Posterior vena cava (tissue), 2 donors: ENCODE measurements around the gene PTPRD. TPM values are rescaled to one million over a fixed set of nuclear protein-coding genes. Genes with fewer than 3 reads are reported as not detected.

Source experiments
- DNase-seq: peaks from one replicate; pipeline ENCODE4 v3.0.0-alpha.2; 2020; ENCODE audit warnings: low spot score
- intact Hi-C, 2 donors: fragments of 100-400 bp; cut with DNase I; formaldehyde crosslinking; loops; one replicate each; pipeline versions ENCODE4 v1.14.1 to v1.14.2; 2022 to 2023
- total RNA-seq, 2 donors: library from RNA; stranded (reverse); fragmentation: NEBNext Ultra II Directional; extraction: Animal tissue kit (Norgen Biotek cat#: 25700); gene quantifications; one replicate each; pipeline ENCODE4 v1.2.1, GENCODE V29; 2021
- donor health status: DM: yes; HTN: yes; CAD: no.
- donor health status: DM: yes; HTN: yes; CAD: no.

The PTPRD gene
- total RNA-seq, 2 donors from 2014 or later, result 21.4 to 51.2 TPM

DNA sequence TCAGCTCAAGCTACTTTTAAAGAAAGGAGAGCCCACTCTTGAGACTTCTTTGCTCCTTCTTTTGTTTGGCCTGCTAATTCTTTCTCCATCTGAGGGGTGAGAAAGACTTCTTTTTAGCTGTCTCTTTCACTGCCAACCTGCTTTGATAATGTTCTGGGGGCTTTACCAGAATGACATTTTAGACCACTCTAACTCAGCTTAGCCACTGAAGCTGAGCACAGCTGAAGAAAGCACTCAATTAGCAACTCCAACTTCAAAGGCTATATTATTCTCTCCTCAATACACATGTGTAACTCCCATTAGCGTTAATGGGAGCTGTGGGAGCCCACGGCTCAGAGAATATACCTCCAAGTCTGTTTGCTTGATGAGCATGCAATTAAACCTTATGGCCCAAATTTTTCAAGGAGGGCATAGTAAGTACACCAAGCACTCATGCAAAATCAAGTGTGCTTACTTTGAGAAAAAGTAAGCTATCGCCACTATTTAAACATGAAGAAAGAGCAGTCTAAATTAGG, 1997.8 kb downstream of the PTPRD start:
- intact Hi-C loops, result no loop called here

DNA sequence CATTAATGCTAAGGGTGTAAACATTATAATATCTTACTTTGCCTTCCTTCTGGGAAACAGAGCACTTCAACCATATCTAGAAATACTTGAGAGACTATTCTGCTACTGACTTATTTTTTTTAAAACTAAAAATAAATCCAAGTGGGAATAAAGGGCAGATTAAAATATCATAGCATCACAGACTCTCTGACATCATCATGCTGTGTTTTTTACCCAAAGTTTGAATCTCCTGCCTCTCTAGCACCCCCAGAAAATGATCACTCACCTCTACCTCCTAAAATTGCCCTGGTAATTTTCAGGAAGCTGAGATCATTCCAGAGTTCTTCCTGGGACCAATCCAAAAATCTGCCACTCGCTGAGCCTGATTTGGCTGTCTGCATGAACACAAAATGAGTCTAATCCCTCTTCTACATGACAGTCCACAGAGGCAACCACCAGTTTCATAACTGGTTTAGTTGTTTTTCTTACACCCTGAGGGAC, 1999.4 kb downstream of the PTPRD start:
- DNase-seq, result no peak
- intact Hi-C loops, result no loop called here

More for the DNA sequence above, 1997.8 kb downstream of the PTPRD start:
- no peak for DNase-seq

DNA sequence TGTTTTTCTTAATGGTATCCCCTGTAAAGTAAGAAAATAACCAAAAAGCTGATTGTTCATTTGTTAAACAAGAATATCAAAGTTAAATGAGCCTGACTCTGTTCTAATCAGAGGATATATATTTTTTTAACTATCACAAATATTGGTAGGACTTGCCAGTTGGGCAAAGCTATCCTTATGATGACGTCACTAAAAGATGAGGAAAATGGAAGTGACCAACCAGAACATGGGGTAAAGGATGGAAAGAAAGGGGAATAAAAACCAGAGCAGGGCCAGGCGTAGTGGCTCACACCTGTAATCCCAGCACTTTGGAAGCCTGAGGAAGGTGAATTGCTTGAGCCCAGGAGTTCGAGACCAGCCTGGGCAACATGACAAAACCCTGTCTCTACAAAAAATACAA, 2001.6 kb downstream of the PTPRD start:
- intact Hi-C loops, result no loop called here

DNA sequence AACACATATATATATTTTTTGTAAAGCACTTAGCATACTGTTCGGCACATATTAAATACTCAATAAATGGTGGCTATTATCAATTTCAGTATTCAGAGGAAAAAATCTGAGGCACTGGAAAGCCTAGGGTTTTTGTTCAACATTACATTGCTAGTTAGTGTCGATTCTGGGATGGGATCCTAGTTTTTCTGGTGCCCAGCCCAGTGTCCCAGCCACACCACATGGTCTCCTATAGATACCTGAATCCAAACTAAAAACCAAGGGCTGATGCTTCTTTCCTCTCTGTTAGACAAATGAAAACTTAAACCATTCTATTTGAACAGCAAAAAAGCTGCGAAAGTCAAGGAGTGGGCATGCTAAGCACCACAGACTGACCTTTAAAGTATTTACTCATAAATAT, 2002.5 kb downstream of the PTPRD start:
- intact Hi-C loops, result no loop called here

More for the DNA sequence above, 2001.6 kb downstream of the PTPRD start:
- DNase-seq, result no peak

DNA sequence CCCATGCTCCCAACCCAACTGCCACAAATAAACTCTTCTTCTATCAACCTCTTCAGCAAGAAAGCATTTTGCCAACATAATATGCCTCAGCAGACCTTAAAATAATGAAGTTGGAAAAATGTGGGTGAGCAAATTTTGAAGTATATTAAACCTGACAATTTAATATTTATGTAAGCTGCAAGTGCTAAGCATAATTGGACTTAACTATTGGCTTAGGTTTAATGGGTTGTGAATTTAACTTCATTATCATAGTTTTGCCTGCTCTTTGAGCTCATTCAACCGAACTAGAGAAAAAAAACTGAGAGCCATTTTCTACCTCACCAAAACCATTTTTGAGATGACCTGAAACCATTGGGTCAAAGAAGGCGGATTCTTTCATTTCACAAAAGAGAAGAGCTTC, 2007.7 kb downstream of the PTPRD start:
- no peak for DNase-seq
- intact Hi-C loops, result no loop called here

More for the DNA sequence above, 2002.5 kb downstream of the PTPRD start:
- DNase-seq, result no peak

DNA sequence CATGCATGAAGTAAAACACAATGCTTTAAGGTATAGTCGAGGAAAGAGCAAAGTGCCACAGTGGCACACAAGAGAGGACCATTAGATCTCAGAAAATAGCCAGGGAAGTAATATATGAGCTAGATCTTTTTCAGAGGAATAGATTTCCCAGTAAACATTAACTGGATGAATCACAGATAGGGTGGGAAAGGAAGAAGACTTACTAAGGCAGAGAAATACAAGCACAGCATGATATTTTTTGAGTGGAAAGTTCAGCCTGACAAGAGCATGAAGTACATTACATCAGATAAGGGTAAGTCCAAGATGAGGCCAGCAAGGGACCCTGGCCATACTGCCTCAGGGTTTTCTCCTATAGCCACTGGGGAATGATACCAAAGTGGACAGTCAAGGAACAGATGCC, 2008.6 kb downstream of the PTPRD start:
- DNase-seq, result no peak
- intact Hi-C loops, result no loop called here

DNA sequence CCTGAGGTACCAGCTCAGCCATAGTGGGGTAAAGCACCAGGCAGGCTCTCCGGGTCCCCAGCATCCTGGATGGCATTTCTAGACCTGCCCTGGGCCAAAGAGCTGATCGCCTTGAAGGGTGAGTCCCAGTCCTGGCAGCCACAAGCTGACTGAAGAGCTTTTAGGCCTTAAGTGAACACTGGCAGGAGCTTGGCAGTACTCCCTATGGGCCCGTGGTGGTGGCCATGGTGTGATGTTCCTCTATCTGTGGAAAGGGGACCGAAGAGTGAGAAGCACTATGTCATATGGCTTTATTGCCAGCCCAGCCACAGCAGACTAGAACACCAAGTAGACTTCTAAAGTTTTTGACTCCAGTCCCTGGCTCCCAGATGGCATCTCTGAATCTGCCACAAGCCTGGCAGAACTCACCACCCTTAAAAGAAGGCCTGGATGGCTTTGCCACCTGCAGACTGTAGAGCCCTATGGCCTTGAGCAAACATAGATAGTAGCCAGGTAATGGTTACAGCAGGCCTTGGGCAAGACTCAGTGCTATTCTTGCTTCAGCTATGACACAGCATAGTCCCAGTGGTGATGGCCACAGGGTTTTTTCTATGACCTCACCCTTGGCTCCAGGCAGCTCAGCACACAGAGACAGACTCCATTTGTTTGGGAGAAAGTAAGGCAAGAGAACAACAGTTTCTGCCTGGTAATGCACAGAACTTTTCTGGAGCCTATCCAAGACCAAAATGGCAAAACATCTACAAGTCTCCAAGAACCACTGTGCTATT, 2011.7 kb downstream of the PTPRD start:
- DNase-seq, result peak; percentile 55
- intact Hi-C loops, result no loop called here

DNA sequence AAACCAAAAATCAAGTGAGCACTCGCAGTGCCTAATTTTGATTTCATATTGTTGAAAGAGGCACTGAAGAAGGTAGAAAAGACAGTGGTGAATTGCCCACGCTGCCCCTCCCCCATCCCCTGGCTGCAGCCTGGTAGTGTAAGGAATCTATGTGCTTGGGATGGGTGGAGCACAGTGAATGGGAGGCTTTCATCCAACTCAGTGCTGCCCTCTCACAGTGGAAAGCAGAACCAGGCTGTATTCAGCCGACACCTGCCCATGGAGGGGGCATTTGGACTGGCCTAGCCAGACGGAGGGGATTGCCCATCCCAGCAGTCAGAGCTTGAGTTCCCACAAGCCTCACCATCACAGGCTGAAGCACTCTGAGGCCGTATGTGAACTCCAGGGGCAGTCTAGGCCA, 2012.9 kb downstream of the PTPRD start:
- intact Hi-C loops, result no loop called here
- peak; percentile 56 for DNase-seq

DNA sequence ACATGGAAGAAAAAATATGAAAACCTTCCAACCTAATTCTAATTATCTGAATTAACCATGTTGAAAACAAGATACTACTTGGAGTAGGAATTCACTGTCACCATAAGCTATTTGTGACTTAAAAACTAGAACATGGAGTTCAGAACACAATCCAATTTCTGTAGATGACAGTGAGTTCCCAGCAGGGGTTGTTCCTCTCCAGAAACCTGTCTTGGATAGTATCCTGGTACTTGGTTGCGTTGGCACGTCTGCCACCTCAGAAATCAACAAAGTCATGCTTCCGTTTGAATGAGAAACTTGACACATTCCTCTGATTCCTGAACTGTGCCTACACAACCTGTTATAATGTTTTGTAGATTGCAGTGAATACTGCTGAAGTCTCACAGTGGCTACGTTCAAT, 2023.3 kb downstream of the PTPRD start:
- no peak for DNase-seq
- intact Hi-C loops, result no loop called here

DNA sequence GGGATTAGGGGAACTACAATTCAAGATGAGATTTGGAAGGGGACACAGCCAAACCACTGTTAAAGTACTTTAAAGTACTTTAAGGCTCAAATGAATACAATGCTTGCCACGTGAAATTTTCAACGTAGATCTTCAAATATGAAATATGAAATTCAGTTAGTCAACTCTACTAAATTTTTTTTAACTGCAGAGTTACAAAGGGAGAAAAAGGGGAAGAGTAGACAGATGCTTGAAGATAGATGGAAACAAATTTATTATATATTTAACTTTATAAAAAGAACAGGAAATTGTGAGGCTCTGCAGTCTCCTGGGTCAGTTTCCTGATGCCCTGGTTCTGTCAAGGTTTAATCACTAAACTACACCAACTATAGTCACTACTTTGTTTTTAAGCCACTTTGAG, 2027.8 kb downstream of the PTPRD start:
- intact Hi-C loops, result no loop called here

DNA sequence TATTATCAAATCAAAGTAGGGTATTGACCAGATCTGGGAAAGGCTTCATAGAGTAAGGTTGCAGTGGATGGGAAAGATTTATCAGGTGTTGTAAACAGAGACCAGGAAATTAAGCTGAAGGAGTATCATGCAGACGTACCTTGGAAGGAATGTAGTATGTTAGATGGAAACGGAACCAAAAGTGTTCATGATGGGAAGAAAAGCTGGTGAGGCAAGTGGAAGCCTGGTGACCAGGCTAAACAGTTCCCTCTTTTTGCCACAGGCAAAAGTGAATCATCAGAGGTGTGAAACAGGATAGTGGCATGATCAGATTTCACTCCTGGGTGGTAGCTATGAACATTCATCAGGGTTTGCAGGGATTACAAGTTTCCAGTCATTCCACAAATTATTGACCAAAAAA, 2033.1 kb downstream of the PTPRD start:
- intact Hi-C loops, result no loop called here
- no peak for DNase-seq

More for the DNA sequence above, 2027.8 kb downstream of the PTPRD start:
- DNase-seq, result no peak

DNA sequence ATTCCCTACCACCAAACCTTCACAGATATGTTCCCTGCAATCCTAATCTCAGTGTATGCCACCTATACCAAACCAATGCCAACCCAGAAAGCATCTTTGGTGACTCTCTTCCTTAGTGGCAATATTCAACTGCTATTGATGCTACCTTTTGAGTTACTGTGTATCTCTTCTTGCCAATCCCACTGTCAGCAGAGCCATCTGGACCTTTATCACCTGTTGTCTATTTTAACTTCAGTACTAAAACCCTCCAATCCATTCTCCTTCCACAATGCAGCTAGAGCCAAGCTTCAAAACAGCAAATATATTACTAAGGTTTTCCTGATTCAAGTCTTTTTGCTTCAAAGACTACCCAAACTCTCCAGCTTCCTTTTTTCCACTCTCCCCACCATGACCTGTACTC, 2036.1 kb downstream of the PTPRD start:
- DNase-seq, result no peak
- intact Hi-C loops, result no loop called here

DNA sequence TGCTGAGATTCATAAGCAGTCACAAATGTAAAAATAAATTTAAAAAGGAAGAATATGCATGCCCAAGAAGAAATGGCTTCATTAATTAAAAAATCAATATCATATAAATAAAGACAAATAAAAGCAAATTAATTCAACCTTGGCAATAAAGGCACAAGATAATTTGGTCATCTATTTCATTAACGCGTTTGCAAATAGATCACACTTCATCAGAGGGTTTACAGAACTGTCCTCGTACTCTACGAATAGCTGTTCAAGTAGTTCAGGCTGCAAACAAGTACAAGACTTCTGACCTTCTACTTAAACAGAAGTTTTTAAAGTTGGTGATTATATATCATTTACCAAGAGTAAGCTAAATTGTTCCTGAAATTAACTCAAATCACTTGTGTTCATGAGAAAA, 2038.0 kb downstream of the PTPRD start:
- DNase-seq, result no peak
- intact Hi-C loops, result no loop called here

DNA sequence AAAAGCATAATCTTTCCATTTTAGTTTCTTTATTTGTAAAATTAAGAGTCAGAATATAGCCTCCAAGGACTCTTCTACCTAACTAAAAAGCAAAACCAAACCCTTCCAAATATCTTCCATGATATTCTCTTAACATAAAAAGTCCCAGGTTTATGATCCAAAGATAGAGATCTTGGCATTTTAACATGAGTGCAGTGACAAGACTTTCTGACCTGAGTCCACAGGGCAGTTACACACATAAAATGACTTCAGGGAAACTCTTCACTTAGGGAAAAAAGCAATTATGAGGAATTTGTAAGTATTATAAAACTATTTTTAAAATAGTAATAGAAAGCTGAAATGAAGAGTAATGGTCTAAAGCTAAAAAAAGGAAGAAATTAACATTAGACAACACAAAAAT, 2040.6 kb downstream of the PTPRD start:
- intact Hi-C loops, result no loop called here
- DNase-seq, result no peak

DNA sequence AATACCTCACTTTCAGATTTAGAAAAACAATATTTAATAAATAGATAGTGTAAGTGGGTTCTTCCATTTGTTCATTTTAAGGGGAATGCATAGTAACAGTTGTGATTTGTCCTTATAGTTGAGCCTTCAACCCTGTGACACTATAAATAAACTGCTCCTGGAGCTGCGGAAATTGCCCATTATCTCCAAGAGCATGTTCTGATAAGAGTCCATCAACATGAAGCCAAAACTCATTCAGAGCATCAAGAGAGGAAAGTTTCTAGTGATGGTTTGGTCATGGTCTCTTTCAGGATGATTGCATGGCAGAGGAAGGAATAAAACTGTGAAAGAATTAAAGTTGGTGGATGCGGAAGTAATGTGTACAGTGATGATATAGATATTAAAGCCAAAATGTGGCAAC, 2041.2 kb downstream of the PTPRD start:
- DNase-seq, result no peak
- intact Hi-C loops, result no loop called here

DNA sequence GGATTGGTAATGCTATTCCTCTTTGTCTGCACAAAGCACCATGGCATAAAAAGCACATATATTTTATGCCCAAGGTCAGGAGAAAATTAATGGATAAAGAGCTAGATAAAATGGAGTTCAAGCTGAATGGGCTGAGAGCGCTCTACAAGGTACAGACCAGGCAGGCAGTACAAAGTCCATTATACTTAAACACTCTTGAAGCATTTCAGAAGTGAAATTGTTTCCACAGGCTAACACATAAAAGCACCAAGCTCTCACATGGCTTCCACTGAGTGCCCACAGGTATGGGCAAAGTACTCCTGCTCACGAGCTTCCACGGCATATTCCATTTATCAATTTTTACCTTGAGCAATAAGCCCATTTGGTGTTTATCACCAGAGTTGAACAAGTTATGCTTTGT, 2042.0 kb downstream of the PTPRD start:
- DNase-seq, result no peak
- intact Hi-C loops, result no loop called here

DNA sequence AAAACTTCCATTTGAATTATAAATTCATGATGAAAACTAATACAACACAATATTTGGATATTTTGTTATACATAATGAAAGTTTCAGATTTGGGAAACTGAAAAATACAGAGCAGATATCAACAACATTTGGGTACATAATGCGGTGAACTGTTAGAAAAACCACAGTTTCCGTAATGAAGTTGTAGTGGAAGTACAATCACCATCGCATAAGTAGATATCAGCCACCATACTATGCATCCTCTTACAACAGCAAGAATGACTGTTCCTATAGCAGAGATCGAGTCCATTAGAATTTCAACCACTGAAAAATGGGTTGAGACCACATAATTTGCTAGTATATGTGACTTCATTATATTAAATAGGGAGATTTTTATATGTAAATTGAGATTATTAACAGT, 2043.0 kb downstream of the PTPRD start:
- intact Hi-C loops, result no loop called here
- DNase-seq, result no peak

DNA sequence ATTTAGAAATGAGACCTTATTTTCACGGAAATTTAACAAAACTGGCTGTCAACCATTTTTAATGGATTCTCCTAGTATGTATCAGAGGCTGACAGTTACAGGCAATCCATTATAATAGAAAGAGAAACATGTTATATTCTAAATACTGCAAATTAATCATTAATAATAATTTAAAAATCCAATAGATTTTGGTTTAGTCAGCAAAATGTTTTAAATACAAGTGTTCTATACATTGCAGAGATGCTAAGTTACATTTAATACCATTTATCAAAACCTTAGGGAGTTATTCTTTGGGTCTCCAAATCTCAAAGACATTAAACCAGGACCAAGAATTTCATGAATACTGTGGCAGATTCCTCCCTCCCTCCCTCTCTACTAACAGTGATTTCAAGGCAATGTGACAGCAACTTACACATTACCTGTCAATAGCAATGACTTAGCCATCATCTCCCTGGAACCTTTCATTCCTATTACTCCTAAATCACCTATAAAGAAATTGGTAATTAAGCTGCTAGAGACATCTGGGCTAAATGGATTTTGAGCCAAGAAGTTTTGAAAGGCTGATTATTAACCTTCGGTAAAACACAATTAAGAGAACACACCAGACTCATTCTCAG, 2044.7 kb downstream of the PTPRD start:
- intact Hi-C loops, result no loop called here

DNA sequence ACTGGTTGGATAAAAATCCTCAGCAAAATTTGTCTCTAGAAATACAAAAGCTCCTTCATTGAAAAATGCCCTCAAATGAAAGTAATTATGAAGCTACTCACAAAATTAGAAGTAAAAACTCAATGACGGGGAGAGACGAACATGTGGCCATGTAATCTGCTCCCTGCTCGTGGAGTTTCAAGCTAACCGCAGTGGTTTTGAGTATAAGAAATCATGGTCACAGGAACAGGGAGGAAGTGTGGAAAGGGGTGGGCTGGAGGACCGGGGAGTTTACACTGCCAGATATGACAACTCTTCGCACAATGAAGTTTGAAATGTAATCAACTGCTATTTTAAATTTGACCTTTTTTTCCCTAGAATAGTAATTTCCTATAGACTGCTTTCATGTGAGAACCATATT, 2047.8 kb downstream of the PTPRD start:
- intact Hi-C loops, result no loop called here
- no peak for DNase-seq

More for the DNA sequence above, 2044.7 kb downstream of the PTPRD start:
- DNase-seq, result no peak

DNA sequence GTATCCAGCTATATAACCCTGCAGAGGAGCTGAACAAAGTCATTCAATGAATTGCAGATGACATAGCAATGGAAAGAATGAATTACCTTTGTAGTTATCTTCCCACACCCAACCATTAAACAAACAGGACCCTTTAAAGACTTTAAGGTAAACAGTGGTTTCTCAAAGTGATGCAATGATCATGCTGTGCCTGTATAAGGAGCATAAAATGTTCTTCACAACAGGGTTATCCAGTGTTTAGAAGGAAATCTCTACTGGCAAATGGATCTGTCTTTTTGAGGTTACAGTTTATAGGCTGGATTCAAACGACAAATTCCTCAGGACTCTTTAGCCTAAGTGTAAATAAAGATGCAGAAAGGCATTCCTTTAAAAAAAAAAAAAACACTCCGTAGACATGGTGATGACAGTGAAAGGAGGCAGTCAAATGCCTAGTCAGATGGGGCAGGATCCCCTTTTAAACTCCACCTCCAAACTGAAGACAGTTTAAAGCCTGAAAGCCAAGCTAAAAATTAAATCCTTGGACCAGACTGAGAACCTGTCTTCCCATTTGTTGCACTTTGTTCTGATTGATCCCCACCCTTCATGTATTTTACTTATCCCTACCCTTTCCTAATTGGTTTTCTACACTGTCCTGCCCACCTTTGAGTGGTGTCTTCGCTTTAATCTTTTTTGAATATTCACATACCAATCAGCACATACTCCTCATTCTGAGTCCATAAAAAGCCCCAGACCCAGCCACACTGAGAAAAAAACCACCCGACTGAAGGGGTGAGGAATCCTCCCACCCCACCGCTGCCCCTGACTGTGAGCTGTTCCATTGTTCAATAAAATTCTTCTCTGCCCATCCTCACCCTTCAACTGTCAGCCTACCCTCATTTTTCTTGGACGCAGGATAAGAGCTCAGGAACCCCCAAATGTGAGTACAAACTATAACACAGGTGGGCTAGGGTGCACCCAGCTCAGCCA, 2052.0 kb downstream of the PTPRD start:
- intact Hi-C loops, result no loop called here

More for the DNA sequence above, 2052.0 kb downstream of the PTPRD start:
- no peak for DNase-seq
